Prostate gland (tissue), 2 donors: ENCODE results near the gene PXDC1. TPM values are rescaled to one million over a fixed set of nuclear protein-coding genes. Genes with fewer than 3 reads are reported as not detected.

ENCODE experiments used
- DNase-seq: peaks from one replicate; pipeline ENCODE4 v3.0.0-alpha.2; 2019; ENCODE audit warnings: low spot score
- H3K27ac ChIP-seq, 2 donors: fragments of 200-600 bp; sonication (generic); 2 replicates each; pipeline ENCODE4 v1.5.1; 2017 to 2019
- H3K27me3 ChIP-seq: fragments of 200-600 bp; sonication (generic); replicated peaks from 2 replicates; pipeline ENCODE4 v1.5.1; 2019; ENCODE audit not compliant: insufficient read depth
- H3K36me3 ChIP-seq, 2 donors: fragments of 200-600 bp; sonication (generic); 1 replicate in 1 of 2; 2 replicates in 1 of 2; pipeline versions ENCODE4 v1.5.1 to v1.8.1; 2017 to 2019
- H3K4me1 ChIP-seq: fragments of 200-600 bp; sonication (generic); replicated peaks from 2 replicates; pipeline ENCODE4 v1.5.1; 2019
- H3K4me3 ChIP-seq, 2 donors: fragments of 200-600 bp; sonication (generic); 2 replicates each; pipeline ENCODE4 v1.5.1; 2017 to 2019
- H3K9me3 ChIP-seq: fragments of 200-600 bp; sonication (generic); 2 replicates; pipeline ENCODE4 v1.5.1; 2017
- CTCF ChIP-seq, 4 experiments: fragments of 200-600 bp in 2 of 4; fragments of 450-650 bp in 2 of 4; sonication (generic) in 2 of 4; IDR thresholded peaks; 1 replicate in 3 of 4; 2 replicates in 1 of 4; pipeline ENCODE4 v1.5.1; 2016 to 2019; ENCODE audit warnings: antibody characterized with exemption in 4 of 4, mild to moderate bottlenecking in 2 of 4, moderate library complexity in 2 of 4
- POLR2A ChIP-seq: fragments of 450-650 bp; IDR thresholded peaks from one replicate; pipeline ENCODE4 v1.6.1; 2016; ENCODE audit warnings: antibody characterized with exemption, mild to moderate bottlenecking
- POLR2AphosphoS5 ChIP-seq: sonication (generic); formaldehyde crosslinking; IDR thresholded peaks from one replicate; pipeline ENCODE4 v1.6.1; 2017; ENCODE audit warnings: antibody characterized with exemption
- WGBS: methylation state at CpG from one replicate; pipeline ENCODE4 v1.1.5; 2018; 5-methylcytosine and 5-hydroxymethylcytosine counted together
- intact Hi-C: fragments of 100-400 bp; cut with DNase I; formaldehyde crosslinking; loops from one replicate; pipeline ENCODE4 v1.14.2; 2022
- total RNA-seq, 2 donors: library from RNA; depleted of rRNA; stranded (reverse); fragments of >200 nt; gene quantifications; one replicate each; pipeline ENCODE4 v1.1.0, GENCODE V29; 2016

Gene PXDC1
- total RNA-seq, 2 donors from 2014 or later, result 40.5 to 59.5 TPM

- no peaks in the 10 kb centered on the region for H3K4me1 ChIP-seq
- DNase-seq, result no peak
- WGBS, result 94% methylated on average over 33 of the region's 33 CpGs
- H3K4me3 ChIP-seq, result no peak overlapping the region
- no peak for TF ChIP-seq CTCF (IDR thresholded peaks at IDR 0.05)
- no peak for TF ChIP-seq POLR2A
- no peak for TF ChIP-seq POLR2AphosphoS5
- H3K27ac ChIP-seq, result no peak overlapping the region
- no peaks in the 10 kb centered on the region for H3K9me3 ChIP-seq
- H3K27me3 ChIP-seq, result no peaks in the 10 kb centered on the region
- intact Hi-C loops, result no loop called here
- H3K36me3 ChIP-seq, result no peaks in the 10 kb centered on the region
These were observed 26.1 kb downstream of the PXDC1 start for GRCh38 chr6:3725145-3726047.

GRCh38 chr6:3724451-3725144 lies 26.9 kb downstream of the PXDC1 start:
- DNase-seq, result no peak
- WGBS, result 68% methylated on average over 21 of the region's 22 CpGs
- H3K27me3 ChIP-seq, result no peaks in the 10 kb centered on the region
- intact Hi-C loops, result no loop called here
- no peaks in the 10 kb centered on the region for H3K36me3 ChIP-seq
- H3K9me3 ChIP-seq, result no peaks in the 10 kb centered on the region
- no peak overlapping the region for H3K27ac ChIP-seq
- TF ChIP-seq POLR2AphosphoS5 (no peak), CTCF (IDR thresholded peaks at IDR 0.05) (no peak), POLR2A (no peak)
- no peak overlapping the region for H3K4me3 ChIP-seq
- no peaks in the 10 kb centered on the region for H3K4me1 ChIP-seq

- WGBS, result 90% methylated on average over 18 of the region's 18 CpGs
- intact Hi-C loops, result no loop called here
- no peaks in the 10 kb centered on the region for H3K36me3 ChIP-seq
- H3K27ac ChIP-seq, result no peak overlapping the region
- DNase-seq, result no peak
- H3K4me3 ChIP-seq, result no peak overlapping the region
- no peaks in the 10 kb centered on the region for H3K4me1 ChIP-seq
- no peak for TF ChIP-seq POLR2AphosphoS5
- TF ChIP-seq POLR2A, result no peak
- no peak for TF ChIP-seq CTCF (IDR thresholded peaks at IDR 0.05)
- H3K9me3 ChIP-seq, result no peaks in the 10 kb centered on the region
- no peaks in the 10 kb centered on the region for H3K27me3 ChIP-seq
These were observed 27.5 kb downstream of the PXDC1 start for GRCh38 chr6:3723966-3724365.

GRCh38 chr6:3723251-3723650 lies 28.3 kb downstream of the PXDC1 start:
- Histone ChIP-seq H3K9me3 (no peaks in the 10 kb centered on the region), H3K27me3 (no peaks in the 10 kb centered on the region), H3K4me3 (no peak overlapping the region), H3K36me3 (no peaks in the 10 kb centered on the region), H3K27ac (no peak overlapping the region), H3K4me1 (no peaks in the 10 kb centered on the region)
- DNase-seq, result no peak
- TF ChIP-seq POLR2A, result no peak
- no peak for TF ChIP-seq CTCF (IDR thresholded peaks at IDR 0.05)
- TF ChIP-seq POLR2AphosphoS5, result no peak
- 88% methylated on average over 7 of the region's 8 CpGs for WGBS
- intact Hi-C loops, result no loop called here
